DND-41 (cell line): ENCODE results near the gene OPCML.

ENCODE experiments used
- CTCF ChIP-seq: IDR thresholded peaks from 2 replicates; pipeline ENCODE4 v1.5.1; 2012; ENCODE audit warnings: borderline replicate concordance, low read length, moderate library complexity, mild to moderate bottlenecking; ENCODE audit not compliant: poor library complexity, severe bottlenecking; ENCODE audit errors: extremely low read depth
- EZH2 ChIP-seq: IDR thresholded peaks from 3 replicates; pipeline ENCODE4 v1.6.1; 2012; ENCODE audit warnings: borderline replicate concordance, low read depth, mild to moderate bottlenecking, moderate library complexity, low read length, inconsistent platforms; ENCODE audit not compliant: severe bottlenecking

DNA sequence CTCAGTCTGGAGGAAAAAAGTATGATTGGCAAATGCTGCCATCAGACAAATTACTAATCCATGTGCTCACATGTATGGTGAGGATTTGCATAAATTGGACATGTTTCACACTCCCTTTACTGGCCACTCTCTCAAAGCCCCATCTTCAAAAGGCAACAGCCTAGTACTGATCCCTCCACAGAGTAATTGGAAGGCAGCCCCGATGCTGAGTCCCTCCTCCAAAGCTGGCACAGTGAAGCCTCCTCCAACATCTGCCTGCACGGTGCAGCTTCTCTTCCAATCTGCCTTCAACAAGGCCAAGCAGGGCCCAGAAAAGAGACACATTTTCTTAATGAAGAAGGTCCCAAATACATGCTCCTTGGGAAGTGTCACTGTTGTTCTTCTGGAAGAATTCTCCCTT lies 350.6 kb downstream of the OPCML start:
- TF ChIP-seq CTCF, result no peak
- TF ChIP-seq EZH2, result no peak
